Amniotic epithelial cell (primary cell): Measurements from ENCODE around the gene BRINP1.

ENCODE experiments used
- DNase-seq: peaks from one replicate; pipeline ENCODE4 v3.0.0-alpha.2; 2010; ENCODE audit warnings: low read depth

The BRINP1 gene

GRCh38 chr9:119126040-119126439 is 243.2 kb downstream of the BRINP1 start:
- no peak for DNase-seq

GRCh38 chr9:119121899-119122298 is 247.3 kb downstream of the BRINP1 start:
- no peak for DNase-seq

GRCh38 chr9:119117409-119117808 is 251.8 kb downstream of the BRINP1 start:
- DNase-seq, result no peak
